Measurements from ENCODE around the gene KRTAP17-1.
"Not testable (repeated sequence)": the region's sequence is repeated elsewhere in the genome, so short reads cannot be mapped to it uniquely, and the experiment has no call there.

KRTAP17-1 gene

DNA sequence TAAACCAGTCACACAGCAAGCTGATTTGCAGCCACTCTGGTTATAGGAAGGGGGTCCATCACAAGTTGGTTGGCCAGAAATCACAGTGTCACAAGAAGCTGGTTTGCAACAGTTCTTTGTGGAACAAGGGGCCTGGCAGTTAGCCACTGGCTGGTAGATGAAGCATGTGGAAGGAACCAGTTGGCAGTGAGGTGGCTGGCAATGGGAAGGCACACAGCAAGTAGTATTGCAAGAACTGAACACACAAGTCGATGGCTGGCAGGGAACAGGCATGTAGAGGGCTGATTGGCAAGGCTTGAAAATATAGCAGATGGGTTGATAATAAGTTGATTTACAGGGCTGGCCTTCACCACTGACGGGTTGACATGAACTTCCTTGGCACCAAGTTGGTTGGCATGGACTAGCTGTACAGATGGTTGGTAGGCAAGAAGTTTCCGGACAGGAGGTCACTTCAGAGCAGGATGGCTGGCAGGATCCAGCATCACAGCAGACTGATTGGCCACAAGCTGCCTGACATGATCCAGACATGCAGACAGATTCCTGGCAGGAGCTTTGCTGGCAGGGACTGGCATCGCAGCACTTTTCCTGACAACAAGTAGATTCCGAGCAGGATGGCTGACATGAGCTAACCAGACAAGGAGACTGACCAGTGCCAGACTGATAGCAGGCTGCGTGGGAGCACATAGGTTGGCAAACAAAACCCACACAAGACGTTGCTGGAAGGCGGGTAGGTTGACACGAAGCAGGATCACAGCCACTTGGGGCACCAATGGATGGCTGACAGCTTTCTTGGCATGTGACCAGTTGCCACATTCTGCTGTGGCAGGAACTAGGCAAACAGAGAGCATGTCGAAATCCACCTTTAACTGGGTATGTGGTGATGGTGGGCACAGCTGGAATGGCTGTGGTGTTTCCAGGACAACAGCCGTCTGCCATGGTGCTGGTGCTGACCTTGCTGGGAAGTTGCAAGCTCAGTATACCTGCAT, 13.3 kb downstream of the KRTAP17-1 start, which contains the start of gene KRTAP29-1:
KRTAP29-1 (minus strand) TSS at position 936 of the 986 bp plus-strand sequence; CDS start at position 936, 0 bp downstream.
- Mint-ChIP-seq H3K36me3 (ENCODE audit: low read depth) (no peaks in the 10 kb centered on the region), H3K4me3 (no peak within 1 kb of the TSS), H3K9me3 (no peaks in the 10 kb centered on the region), H3K27ac (no peak within 1 kb of the TSS), H3K27me3 (ENCODE audit: low read depth) (peaks cover 3% of the 10 kb centered on the region), H3K4me1 (ENCODE audit: low read depth) (no peaks in the 10 kb centered on the region)

DNA sequence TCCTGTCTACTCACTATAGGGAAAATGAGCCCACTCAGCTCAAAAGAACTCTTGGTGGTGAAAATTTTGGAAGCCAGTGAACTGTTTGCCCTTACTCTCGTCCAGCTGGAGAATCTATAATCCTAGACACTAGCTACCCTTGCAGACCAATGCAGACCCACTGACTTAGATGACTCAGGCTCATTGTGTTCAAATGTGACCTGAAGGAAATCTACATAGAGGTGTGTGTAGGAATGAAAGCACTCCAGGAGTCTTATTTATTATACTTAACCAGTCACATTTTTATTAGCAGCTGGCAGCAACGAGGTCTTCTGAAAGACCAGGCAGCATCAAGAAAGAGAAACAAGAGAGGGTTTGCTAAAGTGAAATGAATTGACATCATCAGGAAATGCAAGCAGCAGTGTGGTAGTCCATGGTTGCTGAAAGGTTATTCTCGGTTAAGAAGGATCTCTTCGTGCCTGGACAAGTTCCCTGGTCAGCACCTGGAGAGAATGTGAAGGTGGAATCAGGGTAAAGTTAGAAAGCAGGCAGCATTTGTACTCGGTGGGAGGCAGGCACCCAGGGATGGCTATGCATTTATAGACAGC, 14.2 kb downstream of the KRTAP17-1 start:
- H3K4me3 Mint-ChIP-seq = no peak overlapping the region

DNA sequence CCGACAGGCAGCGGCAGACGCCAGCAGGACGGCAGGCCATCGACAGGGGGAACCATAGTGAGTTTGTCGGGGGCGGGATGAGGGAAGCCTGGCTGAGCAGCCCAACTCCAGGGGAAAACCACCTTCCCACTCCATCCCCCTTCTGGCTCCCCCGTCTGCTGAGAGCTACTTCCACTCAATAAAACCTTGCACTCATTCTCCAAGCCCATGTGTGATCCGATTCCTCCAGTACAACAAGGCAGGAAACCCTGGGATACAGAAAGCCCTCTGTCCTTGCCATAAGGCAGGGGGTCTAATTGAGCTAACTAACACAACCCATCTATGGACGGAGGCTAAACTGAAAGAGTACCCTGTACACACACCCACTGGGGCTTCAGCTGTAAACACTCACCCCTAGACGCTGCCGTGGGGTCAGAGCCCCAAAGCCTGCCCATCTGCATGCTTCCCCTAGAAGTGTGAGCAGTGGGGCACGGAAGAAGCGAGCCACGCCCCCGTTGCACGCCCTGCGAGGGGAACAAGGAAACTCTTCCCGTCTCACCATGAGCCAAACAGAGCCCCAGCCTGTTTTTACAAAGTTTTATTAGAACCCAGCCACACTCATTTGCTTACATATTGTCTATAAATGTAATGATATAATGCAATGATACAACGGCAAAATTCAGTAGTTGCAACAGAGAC, 16.9 kb downstream of the KRTAP17-1 start:
- no peaks in the 10 kb centered on the region for H3K9me3 Mint-ChIP-seq
- H3K36me3 Mint-ChIP-seq (ENCODE audit: low read depth) = no peaks in the 10 kb centered on the region
- no peak overlapping the region for H3K27ac Mint-ChIP-seq
- no peak overlapping the region for H3K4me3 Mint-ChIP-seq
- no peaks in the 10 kb centered on the region for H3K4me1 Mint-ChIP-seq (ENCODE audit: low read depth)
- H3K27me3 Mint-ChIP-seq (ENCODE audit: low read depth) = peaks cover 14% of the 10 kb centered on the region

More for the DNA sequence above, 14.2 kb downstream of the KRTAP17-1 start:
- Mint-ChIP-seq H3K27me3 (ENCODE audit: low read depth) (peaks cover 7% of the 10 kb centered on the region), H3K36me3 (ENCODE audit: low read depth) (no peaks in the 10 kb centered on the region), H3K27ac (no peak overlapping the region), H3K9me3 (no peaks in the 10 kb centered on the region), H3K4me1 (ENCODE audit: low read depth) (no peaks in the 10 kb centered on the region)

DNA sequence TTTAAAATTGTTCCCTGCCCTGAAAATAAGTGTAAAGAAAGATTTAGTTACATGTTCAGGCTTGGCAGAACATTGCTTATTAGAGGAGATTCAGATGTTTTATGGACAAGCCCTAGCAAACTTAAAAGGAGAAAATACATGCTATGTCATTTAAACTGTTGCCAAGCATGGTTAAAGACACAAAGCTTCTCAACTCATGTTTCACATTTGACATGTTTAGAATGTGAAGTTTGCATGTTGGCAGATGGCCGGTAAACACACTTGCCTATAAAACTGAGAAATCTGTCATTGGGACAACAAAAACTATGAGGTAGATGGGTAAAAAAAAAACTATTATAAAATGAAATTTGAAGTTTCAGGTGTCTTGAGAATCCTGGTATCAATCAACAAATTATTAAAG, 18.7 kb downstream of the KRTAP17-1 start:
- Mint-ChIP-seq H3K27me3 (ENCODE audit: low read depth) (peaks cover 15% of the 10 kb centered on the region), H3K27ac (no peak overlapping the region), H3K9me3 (no peaks in the 10 kb centered on the region), H3K4me3 (no peak overlapping the region), H3K36me3 (ENCODE audit: low read depth) (no peaks in the 10 kb centered on the region), H3K4me1 (ENCODE audit: low read depth) (no peaks in the 10 kb centered on the region)

DNA sequence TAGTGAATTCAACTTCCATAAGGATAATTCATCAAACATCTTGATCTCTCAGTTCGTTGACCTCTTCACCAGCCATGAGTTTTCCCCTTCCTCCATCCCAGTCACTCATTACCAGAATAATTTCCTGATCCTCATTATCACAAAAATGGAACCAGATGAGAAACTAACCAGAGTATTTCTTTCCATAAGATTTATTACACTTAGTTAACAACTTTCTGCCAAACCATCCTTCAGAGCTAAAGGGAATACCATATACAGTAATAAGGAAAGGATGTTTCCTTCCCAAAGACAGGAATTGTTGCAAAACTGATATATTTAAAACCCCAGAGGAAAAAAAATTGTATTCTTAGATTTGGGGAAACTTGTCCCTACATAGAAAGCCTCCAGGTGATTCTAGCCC, 21.5 kb downstream of the KRTAP17-1 start:
- Mint-ChIP-seq H3K27me3 (ENCODE audit: low read depth) (peaks cover 20% of the 10 kb centered on the region), H3K27ac (no peak overlapping the region), H3K9me3 (no peaks in the 10 kb centered on the region), H3K36me3 (ENCODE audit: low read depth) (no peaks in the 10 kb centered on the region), H3K4me3 (no peak overlapping the region), H3K4me1 (ENCODE audit: low read depth) (no peaks in the 10 kb centered on the region)

DNA sequence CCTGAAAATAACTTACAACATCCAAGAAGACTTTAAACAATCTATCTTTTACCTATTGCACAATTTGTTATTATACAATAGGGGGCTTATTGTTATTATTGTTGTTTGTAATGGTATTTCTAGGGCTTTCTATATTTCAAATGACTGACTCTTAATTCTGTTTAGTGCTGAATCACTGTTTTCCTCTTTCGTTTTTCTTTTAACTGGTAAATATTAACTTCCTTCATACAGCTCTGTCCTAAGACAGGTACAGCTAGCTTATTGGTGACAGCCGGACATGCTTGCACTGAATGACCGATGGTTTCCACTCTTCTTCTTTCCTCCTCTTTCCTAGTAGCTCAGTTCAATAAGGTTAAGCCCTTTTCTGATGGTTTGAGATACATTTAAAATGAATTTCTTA, 28.5 kb downstream of the KRTAP17-1 start:
- Mint-ChIP-seq H3K9me3 (no peaks in the 10 kb centered on the region), H3K4me3 (no peak overlapping the region), H3K4me1 (ENCODE audit: low read depth) (no peaks in the 10 kb centered on the region), H3K27ac (no peak overlapping the region), H3K27me3 (ENCODE audit: low read depth) (peaks cover 16% of the 10 kb centered on the region), H3K36me3 (ENCODE audit: low read depth) (no peaks in the 10 kb centered on the region)

DNA sequence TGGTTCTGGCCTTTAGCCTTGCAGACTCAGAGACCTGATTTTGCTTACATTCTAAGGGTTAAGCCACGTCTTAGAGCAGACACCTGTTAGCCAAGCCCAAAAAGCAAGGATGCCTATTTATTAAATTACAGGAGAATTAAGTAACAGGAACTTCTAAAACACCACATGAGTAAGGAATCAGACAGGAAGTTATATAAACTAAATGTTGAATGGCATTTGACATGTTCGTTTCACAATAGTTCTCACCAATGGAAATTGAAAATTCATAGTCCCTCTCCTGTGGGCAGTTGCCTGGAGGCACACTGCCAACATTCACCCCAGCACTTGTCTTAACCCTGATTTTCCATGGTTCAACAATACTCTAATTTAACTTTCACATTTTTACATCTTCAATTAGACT, 31.0 kb downstream of the KRTAP17-1 start:
- Mint-ChIP-seq H3K4me1 (ENCODE audit: low read depth) (no peaks in the 10 kb centered on the region), H3K4me3 (no peak overlapping the region), H3K27me3 (ENCODE audit: low read depth) (peaks cover 11% of the 10 kb centered on the region), H3K36me3 (ENCODE audit: low read depth) (no peaks in the 10 kb centered on the region), H3K9me3 (no peaks in the 10 kb centered on the region), H3K27ac (no peak overlapping the region)

DNA sequence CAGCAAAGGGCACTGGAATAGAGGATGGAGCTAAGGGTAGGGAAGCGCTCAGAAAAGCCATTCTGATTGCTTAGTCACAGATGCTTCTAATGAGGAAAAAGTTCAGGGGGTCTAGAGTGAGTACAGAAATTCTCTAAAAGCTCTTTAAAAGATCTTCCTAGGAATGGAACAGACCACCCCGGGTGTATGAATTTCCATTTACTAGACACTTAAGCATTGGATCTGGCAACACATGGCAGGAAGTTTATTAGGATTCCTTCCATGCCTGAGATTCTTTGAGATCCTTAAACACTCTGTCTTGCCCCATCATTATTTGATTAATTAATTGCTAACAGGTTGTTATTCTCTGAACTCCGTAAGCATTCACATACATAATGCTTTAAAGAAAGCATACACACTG, 31.5 kb downstream of the KRTAP17-1 start:
- peaks cover 11% of the 10 kb centered on the region for H3K27me3 Mint-ChIP-seq (ENCODE audit: low read depth)

DNA sequence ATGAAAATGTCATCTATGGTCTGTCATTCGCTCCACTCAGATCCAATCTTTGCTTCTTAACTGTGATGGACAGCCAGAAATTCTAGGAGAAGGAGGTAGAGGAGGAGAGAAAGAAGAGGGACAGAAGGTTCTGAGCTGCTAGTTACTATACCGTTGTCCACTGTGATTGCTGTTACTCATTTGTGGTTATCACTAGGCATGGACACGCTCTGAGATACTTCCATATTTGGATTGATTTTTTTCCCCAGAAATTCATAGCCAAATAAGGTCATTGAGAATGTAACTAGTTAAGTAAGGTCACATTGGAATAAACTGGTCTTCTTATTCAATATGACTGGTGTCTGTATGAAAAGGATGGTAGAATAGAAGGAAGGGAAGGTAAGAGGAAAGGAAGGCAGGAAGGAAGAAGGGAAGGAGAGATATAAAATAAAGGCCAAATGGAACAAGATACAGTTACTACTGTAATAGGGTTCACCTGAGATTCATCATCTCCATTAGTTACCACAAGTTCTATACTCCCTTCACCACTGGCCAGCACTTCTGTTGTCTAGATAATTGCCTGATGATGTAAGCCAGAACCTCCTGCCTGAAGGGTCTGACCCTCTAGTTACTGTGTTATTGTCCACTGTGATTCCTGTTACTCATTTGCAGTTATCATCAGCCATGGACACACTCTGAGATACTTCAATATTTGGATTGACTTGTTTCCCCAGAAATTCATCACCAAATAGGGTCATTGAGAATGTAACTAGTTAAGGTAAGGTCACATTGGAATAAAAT, 37.1 kb downstream of the KRTAP17-1 start:
- Mint-ChIP-seq H3K36me3 (ENCODE audit: low read depth) (no peaks in the 10 kb centered on the region), H3K9me3 (no peaks in the 10 kb centered on the region), H3K4me1 (ENCODE audit: low read depth) (no peaks in the 10 kb centered on the region), H3K27ac (no peak overlapping the region), H3K27me3 (ENCODE audit: low read depth) (peaks cover 14% of the 10 kb centered on the region), H3K4me3 (no peak overlapping the region)

More for the DNA sequence above, 31.5 kb downstream of the KRTAP17-1 start:
- H3K27ac Mint-ChIP-seq = no peak overlapping the region
- no peak overlapping the region for H3K4me3 Mint-ChIP-seq
- H3K9me3 Mint-ChIP-seq = no peaks in the 10 kb centered on the region
- H3K36me3 Mint-ChIP-seq (ENCODE audit: low read depth) = no peaks in the 10 kb centered on the region
- H3K4me1 Mint-ChIP-seq (ENCODE audit: low read depth) = no peaks in the 10 kb centered on the region

DNA sequence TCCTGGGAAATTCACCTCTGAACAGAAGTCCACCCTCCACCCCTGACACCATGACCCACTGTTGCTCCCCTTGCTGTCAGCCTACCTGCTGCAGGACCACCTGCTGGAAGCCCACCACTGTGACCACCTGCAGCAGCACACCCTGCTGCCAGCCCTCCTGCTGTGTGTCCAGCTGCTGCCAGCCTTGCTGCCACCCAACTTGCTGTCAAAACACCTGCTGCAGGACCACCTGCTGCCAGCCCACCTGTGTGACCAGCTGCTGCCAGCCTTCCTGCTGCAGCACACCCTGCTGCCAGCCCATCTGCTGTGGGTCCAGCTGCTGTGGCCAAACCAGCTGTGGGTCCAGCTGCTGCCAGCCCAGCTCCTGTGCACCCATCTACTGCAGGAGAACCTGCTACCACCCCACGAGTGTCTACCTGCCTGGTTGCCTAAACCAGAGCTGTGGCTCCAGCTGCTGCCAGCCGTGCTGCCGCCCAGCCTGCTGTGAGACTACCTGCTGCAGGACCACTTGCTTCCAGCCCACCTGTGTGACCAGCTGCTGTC, 39.8 kb downstream of the KRTAP17-1 start, which contains the start of gene KRTAP9-7:
KRTAP9-7 (plus strand) TSS at position 51 of the 543 bp plus-strand sequence; CDS start at position 51, 0 bp downstream.
- H3K27ac Mint-ChIP-seq; H3K4me3 Mint-ChIP-seq; H3K9me3 Mint-ChIP-seq; H3K4me1 Mint-ChIP-seq (ENCODE audit: low read depth); H3K36me3 Mint-ChIP-seq (ENCODE audit: low read depth): not testable (repeated sequence)
- H3K27me3 Mint-ChIP-seq (ENCODE audit: low read depth) = peaks cover 11% of the 10 kb centered on the region

DNA sequence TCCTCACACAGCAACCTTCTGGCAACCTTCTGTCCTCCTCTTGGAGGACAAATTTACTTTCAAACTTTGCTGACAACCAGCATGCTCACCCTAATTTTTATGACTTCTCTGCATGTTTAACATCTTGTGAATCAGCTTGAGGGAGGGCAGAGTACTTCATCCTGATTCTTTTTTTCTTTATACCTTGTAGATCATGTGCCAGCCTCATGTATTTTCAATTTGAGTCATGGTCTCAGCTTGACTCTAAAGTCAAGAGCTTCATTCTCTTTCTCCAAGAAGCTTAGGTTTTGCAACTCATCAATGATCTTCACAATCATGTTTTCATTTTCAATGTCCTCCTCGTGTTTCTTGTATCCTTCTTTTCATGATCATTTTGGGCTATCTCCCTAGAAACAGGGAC, 43.7 kb downstream of the KRTAP17-1 start:
- no peaks in the 10 kb centered on the region for H3K9me3 Mint-ChIP-seq
- no peaks in the 10 kb centered on the region for H3K36me3 Mint-ChIP-seq (ENCODE audit: low read depth)
- H3K27ac Mint-ChIP-seq = no peak overlapping the region
- H3K27me3 Mint-ChIP-seq (ENCODE audit: low read depth) = peaks cover 8% of the 10 kb centered on the region
- H3K4me3 Mint-ChIP-seq = no peak overlapping the region
- H3K4me1 Mint-ChIP-seq (ENCODE audit: low read depth) = no peaks in the 10 kb centered on the region

DNA sequence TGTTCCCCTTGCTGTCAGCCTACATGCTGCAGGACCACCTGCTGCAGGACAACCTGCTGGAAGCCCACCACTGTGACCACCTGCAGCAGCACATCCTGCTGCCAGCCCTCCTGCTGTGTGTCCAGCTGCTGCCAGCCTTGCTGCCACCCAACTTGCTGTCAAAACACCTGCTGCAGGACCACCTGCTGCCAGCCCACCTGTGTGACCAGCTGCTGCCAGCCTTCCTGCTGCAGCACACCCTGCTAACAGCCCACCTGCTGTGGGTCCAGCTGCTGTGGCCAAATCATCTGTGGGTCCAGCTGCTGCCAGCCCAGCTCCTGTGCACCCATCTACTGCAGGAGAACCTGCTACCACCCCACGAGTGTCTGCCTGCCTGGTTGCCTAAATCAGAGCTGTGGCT, 44.2 kb downstream of the KRTAP17-1 start:
- H3K4me3 Mint-ChIP-seq; H3K27ac Mint-ChIP-seq; H3K4me1 Mint-ChIP-seq (ENCODE audit: low read depth); H3K36me3 Mint-ChIP-seq (ENCODE audit: low read depth); H3K27me3 Mint-ChIP-seq (ENCODE audit: low read depth); H3K9me3 Mint-ChIP-seq: not testable (repeated sequence)

DNA sequence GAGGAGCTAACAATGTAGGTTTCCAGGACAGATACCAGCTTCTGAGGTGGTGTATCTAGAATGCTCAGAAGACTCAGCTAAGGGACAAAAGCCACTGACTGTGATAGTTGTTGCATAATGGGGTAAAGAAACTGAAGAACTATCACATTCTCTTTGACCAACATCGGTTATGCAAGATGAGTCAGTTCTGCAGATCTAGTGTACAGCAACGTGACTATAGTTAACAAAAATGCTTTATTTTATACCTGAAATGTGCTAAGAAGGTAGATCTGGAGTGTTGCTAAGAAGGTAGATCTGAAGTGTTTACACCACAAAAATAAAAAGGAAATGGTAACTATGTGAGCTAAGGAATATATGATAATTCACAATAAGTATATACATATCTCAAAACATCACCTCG, 47.8 kb downstream of the KRTAP17-1 start:
- no peaks in the 10 kb centered on the region for H3K9me3 Mint-ChIP-seq
- H3K4me1 Mint-ChIP-seq (ENCODE audit: low read depth) = no peaks in the 10 kb centered on the region
- peaks cover 11% of the 10 kb centered on the region for H3K27me3 Mint-ChIP-seq (ENCODE audit: low read depth)
- H3K27ac Mint-ChIP-seq = no peak overlapping the region
- H3K36me3 Mint-ChIP-seq (ENCODE audit: low read depth) = no peaks in the 10 kb centered on the region
- no peak overlapping the region for H3K4me3 Mint-ChIP-seq

DNA sequence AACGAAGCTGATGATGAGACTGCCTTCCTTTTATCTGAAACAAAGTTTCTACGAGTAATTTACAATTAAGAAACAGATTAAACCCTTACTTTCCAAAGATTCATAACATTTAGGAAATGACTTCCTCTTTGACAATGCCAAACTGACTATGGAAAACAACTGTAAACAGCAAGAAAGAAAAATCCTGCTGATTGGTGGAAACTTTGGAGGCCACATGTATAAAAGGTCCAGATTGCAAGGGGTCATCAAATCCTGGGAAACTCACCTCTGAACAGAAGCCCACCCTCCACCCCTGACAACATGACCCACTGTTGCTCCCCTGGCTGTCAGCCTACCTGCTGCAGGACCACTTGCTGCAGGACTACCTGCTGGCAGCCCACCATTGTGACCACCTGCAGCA, 50.4 kb downstream of the KRTAP17-1 start, which contains the start of gene KRTAP9-6:
KRTAP9-6 (plus strand) TSS at position 301 of the 400 bp plus-strand sequence; CDS start at position 301, 0 bp downstream.
- H3K9me3 Mint-ChIP-seq = no peaks in the 10 kb centered on the region
- H3K4me3 Mint-ChIP-seq = no peak within 1 kb of the TSS
- H3K27me3 Mint-ChIP-seq (ENCODE audit: low read depth) = peaks cover 33% of the 10 kb centered on the region
- no peaks in the 10 kb centered on the region for H3K4me1 Mint-ChIP-seq (ENCODE audit: low read depth)
- H3K27ac Mint-ChIP-seq = no peak within 1 kb of the TSS
- H3K36me3 Mint-ChIP-seq (ENCODE audit: low read depth) = no peaks in the 10 kb centered on the region

All from T-helper 1 cell treated with Interleukin-12 subunit alpha and Interleukin-12 subunit beta and Interleukin-4 antibody, amounts not matched to agents 30 μg/mL and 1 μg/mL, for 36 hours (primary cell).